K562 (cell line): Measurements from ENCODE around the gene KLHL6. TPM values are rescaled to one million over a fixed set of nuclear protein-coding genes. Genes with fewer than 3 reads are reported as not detected.

ENCODE experiments used
- ATAC-seq: fragments of 200-7000 bp; cut with Tn5 transposase; 3 replicates; pipeline ENCODE4 v1.9.1; 2020; ENCODE audit warnings: moderate library complexity
- BruUV-seq: library from RNA; stranded (reverse); fragments of 400-500 nt; replicated peaks from 2 replicates; lab custom pipeline; 2021; lab: Mats Ljungman, UMichigan
- CTCF ChIA-PET: fragments of 300-600 bp; formaldehyde crosslinking; extraction: SDS; loops from one replicate; lab custom pipeline; 2021; ENCODE audit warnings: low intra/inter-chr PET ratio; lab: Yijun Ruan, JAX
- POLR2A ChIA-PET: fragments of 300-600, 350-650 bp; sonication (Branson Sonifier 250); formaldehyde crosslinking; extraction: SDS; loops from one replicate; lab custom pipeline; 2021; ENCODE audit warnings: antibody characterized with exemption, inconsistent platforms; lab: Yijun Ruan, JAX
- DNase-seq, 4 experiments: peaks; one replicate each; pipeline versions ENCODE4 v3.0.0 to v3.0.0-alpha.2; 2011 to 2018; ENCODE audit warnings: low spot score in 3 of 4, mixed read lengths in 3 of 4; ENCODE audit errors: extremely low read depth in 1 of 4
- FAIRE-seq: peaks from 2 replicates; lab custom pipeline; 2011; peaks lifted over from hg19 to GRCh38; lab: Jason Lieb, UNC
- H2AFZ ChIP-seq: 2 replicates; pipeline ENCODE4 v1.6.0; 2011; ENCODE audit warnings: low read depth, low read length, control low read depth, inconsistent platforms
- H3K27ac ChIP-seq: fragments of 200-600 bp; 3 replicates; pipeline ENCODE4 v1.8.0; 2011; ENCODE audit warnings: low read depth, mild to moderate bottlenecking, control low read depth, inconsistent platforms, low read length, moderate library complexity, mixed read lengths; ENCODE audit errors: extremely low read depth
- H3K27me3 ChIP-seq, 2 experiments: fragments of 300-600 bp in 1 of 2; 2 replicates in 1 of 2; 3 replicates in 1 of 2; pipeline versions ENCODE4 v1.6.0 to v1.8.0; 2011; ENCODE audit warnings: inconsistent platforms in 2 of 2, low read length in 2 of 2, mild to moderate bottlenecking in 1 of 2, mixed read lengths in 1 of 2, moderate library complexity in 1 of 2; ENCODE audit not compliant: control insufficient read depth in 2 of 2, insufficient read depth in 2 of 2
- H3K36me3 ChIP-seq: fragments of 300-600 bp; 3 replicates; pipeline ENCODE4 v1.8.0; 2011; ENCODE audit warnings: mild to moderate bottlenecking, low read length, inconsistent platforms; ENCODE audit not compliant: control insufficient read depth, insufficient read depth
- H3K4me1 ChIP-seq, 2 experiments: fragments of 200-600 bp in 1 of 2; replicated peaks in 1 of 2; 2 replicates in 1 of 2; 3 replicates in 1 of 2; pipeline versions ENCODE4 v1.5.1 to v1.8.0; 2011; ENCODE audit warnings: inconsistent platforms in 2 of 2, low read length in 2 of 2, mild to moderate bottlenecking in 1 of 2, mixed read lengths in 1 of 2, moderate library complexity in 1 of 2; ENCODE audit not compliant: control insufficient read depth in 2 of 2, insufficient read depth in 2 of 2
- H3K4me2 ChIP-seq: 2 replicates; pipeline ENCODE4 v1.6.1; 2011; ENCODE audit warnings: low read length, control low read depth, inconsistent platforms, mixed read lengths; ENCODE audit not compliant: insufficient read depth
- H3K4me3 ChIP-seq: fragments of 200-600 bp; sonication (generic), shearing (Covaris generic); 2 replicates; pipeline ENCODE4 v1.5.1; 2016; ENCODE audit warnings: control low read depth, inconsistent platforms
- H3K79me2 ChIP-seq: fragments of 200-600 bp; 3 replicates; pipeline ENCODE4 v1.8.0; 2011; ENCODE audit warnings: low read length, inconsistent platforms; ENCODE audit not compliant: control insufficient read depth, insufficient read depth
- H3K9ac ChIP-seq, 2 experiments: 2 replicates each; pipeline versions ENCODE4 v1.6.0 to v1.6.1; 2011; ENCODE audit warnings: low read depth in 2 of 2, low read length in 2 of 2, control low read depth in 1 of 2, inconsistent platforms in 1 of 2, mild to moderate bottlenecking in 1 of 2, mixed read lengths in 1 of 2; ENCODE audit not compliant: insufficient read depth in 1 of 2
- H3K9me1 ChIP-seq: one replicate; pipeline ENCODE4 v1.6.0; 2011; ENCODE audit warnings: inconsistent platforms, mild to moderate bottlenecking, low read length, moderate library complexity; ENCODE audit not compliant: control insufficient read depth, insufficient read depth
- H3K9me3 ChIP-seq: replicated peaks from 2 replicates; pipeline ENCODE4 v1.5.1; 2011; ENCODE audit warnings: low read depth, low read length, inconsistent platforms; ENCODE audit not compliant: control insufficient read depth, insufficient read depth
- H4K20me1 ChIP-seq: replicated peaks from 2 replicates; pipeline ENCODE4 v1.6.1; 2011; ENCODE audit warnings: low read length, inconsistent platforms, mixed read lengths; ENCODE audit not compliant: control insufficient read depth, insufficient read depth
- C11orf30 ChIP-seq: fragments of 450-650 bp; IDR thresholded peaks from 2 replicates; pipeline ENCODE4 v1.6.1; 2016; ENCODE audit warnings: low read depth, mild to moderate bottlenecking
- CBX3 ChIP-seq, 2 experiments: IDR thresholded peaks; 1 replicate in 1 of 2; 2 replicates in 1 of 2; pipeline ENCODE4 v1.6.1; 2012; ENCODE audit warnings: inconsistent platforms in 2 of 2, low read length in 2 of 2, borderline replicate concordance in 1 of 2, control low read depth in 1 of 2
- GATAD2B ChIP-seq: fragments of 450-650 bp; IDR thresholded peaks from 2 replicates; pipeline ENCODE4 v1.6.1; 2017; ENCODE audit warnings: mild to moderate bottlenecking, borderline replicate concordance
- MAFF ChIP-seq: IDR thresholded peaks from 2 replicates; pipeline ENCODE4 v1.6.1; 2012; ENCODE audit warnings: low read length, improper control_type of control experiment
- MAFG ChIP-seq: fragments of 450-650 bp; conservative IDR thresholded peaks from 2 replicates; pipeline ENCODE4 v1.6.1; 2016; ENCODE audit warnings: missing genetic modification characterization, missing compliant biosample characterization
- MAFK ChIP-seq: IDR thresholded peaks from 2 replicates; pipeline ENCODE4 v1.6.1; 2011; ENCODE audit warnings: low read length, improper control_type of control experiment
- NFE2 ChIP-seq: IDR thresholded peaks from 2 replicates; pipeline ENCODE4 v1.6.1; 2014; ENCODE audit warnings: antibody characterized with exemption, low read depth
- SIN3A ChIP-seq, 2 experiments: fragments of 150-350 bp in 1 of 2; IDR thresholded peaks; 2 replicates each; pipeline ENCODE4 v1.6.1; 2011 to 2016; ENCODE audit warnings: borderline replicate concordance in 2 of 2, low read depth in 2 of 2, low read length in 2 of 2, mild to moderate bottlenecking in 2 of 2, moderate library complexity in 2 of 2; ENCODE audit not compliant: control insufficient read depth in 1 of 2
- SP1 ChIP-seq: sonication (generic); formaldehyde crosslinking; IDR thresholded peaks from 2 replicates; pipeline ENCODE4 v1.8.1; 2022; ENCODE audit warnings: mild to moderate bottlenecking, missing genetic modification reagents
- U2AF1 ChIP-seq: fragments of 200-400 bp; formaldehyde crosslinking; optimal IDR thresholded peaks from 2 replicates; pipeline ENCODE3; 2017; ENCODE audit warnings: mild to moderate bottlenecking, low read depth, low read length, moderate library complexity
- ZKSCAN8 ChIP-seq: fragments of 200-800 bp; sonication (Bioruptor generic); IDR thresholded peaks from 2 replicates; pipeline ENCODE4 v1.6.1; 2016; ENCODE audit warnings: missing genetic modification characterization, missing compliant biosample characterization
- ZNF316 ChIP-seq: fragments of 450-650 bp; IDR thresholded peaks from 2 replicates; pipeline ENCODE4 v1.6.1; 2016
- ZNF384 ChIP-seq: IDR thresholded peaks from 2 replicates; pipeline ENCODE4 v1.6.1; 2012; ENCODE audit warnings: low read depth, low read length, improper control_type of control experiment
- WGBS: fragments of 100-300 bp; shearing (Covaris generic); methylation state at CpG from one replicate; pipeline ENCODE4 v1.1.6; 2016; ENCODE audit warnings: low coverage, mixed read lengths; ENCODE audit not compliant: insufficient coverage; ENCODE audit errors: missing lambda C conversion rate; 5-methylcytosine and 5-hydroxymethylcytosine counted together
- in situ Hi-C: fragments of 300-500 bp; cut with MboI; formaldehyde crosslinking; loops from 4 replicates; pipeline ENCODE4 v1.15.0; 2018; ENCODE audit warnings: inconsistent platforms, mixed read lengths
- intact Hi-C: fragments of 100-400 bp; cut with micrococcal nuclease; formaldehyde crosslinking; loops from 2 replicates; pipeline ENCODE4 v1.14.2; 2022
- polyA plus RNA-seq, 8 experiments: library from polyadenylated mRNA; depleted of rRNA in 4 of 8; stranded (reverse) in 5 of 8; unstranded in 3 of 8; fragments of >200 nt; fragmentation: Nextera tagmentation in 2 of 8; fragmentation: Illumina TruSeq in 1 of 8; extraction: Ambion mirVana in 2 of 8; extraction: Trizol in 1 of 8; gene quantifications; 2 replicates each; pipeline versions ENCODE4 v1.2.1 to v1.2.3, GENCODE V29; 2011 to 2014; ENCODE audit warnings: inconsistent platforms in 1 of 8, missing spikeins in 1 of 8
- total RNA-seq, 7 experiments: library from RNA; depleted of rRNA in 6 of 7; stranded (reverse); fragments of >200 nt in 6 of 7; fragmentation: Illumina TruSeq in 2 of 7; extraction: Trizol in 2 of 7; gene quantifications; 2 replicates each; pipeline versions ENCODE4 v1.2.1 to v1.2.3, GENCODE V29; 2011 to 2021; ENCODE audit warnings: low replicate concordance in 1 of 7
- TF ChIP-seq, protein P1 (sequence below), 2 experiments: fragments of 450-650 bp; IDR thresholded peaks; 2 replicates each; pipeline ENCODE4 v1.6.1; 2016

Gene KLHL6
- total and polyA plus RNA-seq, 9 of the 15 experiments (the other 6 are each of a cell fraction or from before 2014, with no cell fraction given), result 0.18 to 2.1 (median 1.4) TPM

- Histone ChIP-seq H3K79me2 (no peaks in the 10 kb centered on the region), H3K4me1 (peaks cover 8 to 9% of the 10 kb centered on the region in 2 experiments; a peak in 3 of 5 replicates), H3K4me2 (no peak overlapping the region), H3K27me3 (no peaks in the 10 kb centered on the region), H2AFZ (peak overlapping the region; percentile 59; the same call in 1 of the 2 replicates), H3K4me3 (no peak overlapping the region), H4K20me1 (no peaks in the 10 kb centered on the region), H3K36me3 (no peaks in the 10 kb centered on the region), H3K9me1 (no peaks in the 10 kb centered on the region), H3K27ac (no peak overlapping the region), H3K9me3 (no peaks in the 10 kb centered on the region), H3K9ac (no peak overlapping the region)
- in situ Hi-C loops, result no loop called here
- ChIA-PET CTCF (no interaction called here), POLR2A (interaction anchor here (0.6 to 1.4 kb wide), 2 partner anchors 10 to 43 kb away, joined by 3 to 4 read pairs; no protein-coding TSS in a partner anchor)
- FAIRE-seq, result peak; percentile 56
- WGBS, result 22% methylated on average over 6 of the region's 6 CpGs
- intact Hi-C loops, result no loop called here
- BruUV-seq, result no TSS peak
- no peak for DNase-seq
- ATAC-seq, result no peak
- peak; percentile 71 for TF ChIP-seq NFE2
- TF ChIP-seq MAFK, result peak; percentile 67
- no peak for TF ChIP-seq ZNF384
- TF ChIP-seq MAFG (tag), result peak; percentile 75
- TF ChIP-seq ZKSCAN8 (CRISPR knock-in tag), result no peak
- TF ChIP-seq SIN3A (IDR thresholded peaks at IDR 0.05; ENCODE audit: borderline replicate concordance in 2 of 2, control insufficient read depth in 1 of 2, low read depth in 2 of 2, low read length in 2 of 2), result no peak
- TF ChIP-seq SP1 (CRISPR knock-in tag), result no peak
- TF ChIP-seq, protein P1, sequence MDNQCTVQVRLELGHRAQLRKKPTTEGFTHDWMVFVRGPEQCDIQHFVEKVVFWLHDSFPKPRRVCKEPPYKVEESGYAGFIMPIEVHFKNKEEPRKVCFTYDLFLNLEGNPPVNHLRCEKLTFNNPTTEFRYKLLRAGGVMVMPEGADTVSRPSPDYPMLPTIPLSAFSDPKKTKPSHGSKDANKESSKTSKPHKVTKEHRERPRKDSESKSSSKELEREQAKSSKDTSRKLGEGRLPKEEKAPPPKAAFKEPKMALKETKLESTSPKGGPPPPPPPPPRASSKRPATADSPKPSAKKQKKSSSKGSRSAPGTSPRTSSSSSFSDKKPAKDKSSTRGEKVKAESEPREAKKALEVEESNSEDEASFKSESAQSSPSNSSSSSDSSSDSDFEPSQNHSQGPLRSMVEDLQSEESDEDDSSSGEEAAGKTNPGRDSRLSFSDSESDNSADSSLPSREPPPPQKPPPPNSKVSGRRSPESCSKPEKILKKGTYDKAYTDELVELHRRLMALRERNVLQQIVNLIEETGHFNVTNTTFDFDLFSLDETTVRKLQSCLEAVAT (IDR thresholded peaks at IDR 0.05), result no peak
- no peak for TF ChIP-seq U2AF1
- peak; percentile 82 for TF ChIP-seq ZNF316
- no peak for TF ChIP-seq GATAD2B
- TF ChIP-seq C11orf30, result peak; percentile 82
- TF ChIP-seq MAFF, result peak; percentile 67
- no peak for TF ChIP-seq CBX3 (IDR thresholded peaks at IDR 0.05; ENCODE audit: borderline replicate concordance in 1 of 2, low read length in 2 of 2)
These were observed 65.9 kb downstream of the KLHL6 start for GRCh38 chr3:183489455-183490210.
